ENCODE measurements around the gene FRMD3.

Gene FRMD3

DNA sequence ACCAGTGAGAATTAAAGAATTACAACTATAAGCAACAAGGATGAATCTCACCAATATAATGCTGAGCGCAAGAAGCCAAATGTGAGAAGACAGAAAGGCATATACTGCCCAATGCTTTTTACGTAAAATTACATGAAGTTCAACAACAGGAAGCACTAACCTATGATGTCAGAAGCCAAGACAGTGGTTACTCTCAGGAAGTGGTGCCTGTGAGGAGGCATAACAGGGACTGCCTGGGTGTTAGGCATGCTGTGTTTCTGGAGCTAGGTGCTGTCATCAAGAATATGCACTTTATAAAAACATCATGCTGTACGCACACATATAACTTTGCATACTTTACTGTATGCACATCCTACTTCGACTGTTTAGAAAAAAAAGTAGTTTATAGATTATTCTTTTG, 30.1 kb downstream of the FRMD3 start:
- H3K4me1 Mint-ChIP-seq (ENCODE audit: low read depth): peaks cover 11% of the 10 kb centered on the region
- no peaks in the 10 kb centered on the region for H3K27me3 Mint-ChIP-seq
- H3K4me3 Mint-ChIP-seq: no peak overlapping the region
- H3K36me3 Mint-ChIP-seq (ENCODE audit: low read depth): no peaks in the 10 kb centered on the region
- H3K9me3 Mint-ChIP-seq: no peaks in the 10 kb centered on the region
- H3K27ac Mint-ChIP-seq: no peak overlapping the region

DNA sequence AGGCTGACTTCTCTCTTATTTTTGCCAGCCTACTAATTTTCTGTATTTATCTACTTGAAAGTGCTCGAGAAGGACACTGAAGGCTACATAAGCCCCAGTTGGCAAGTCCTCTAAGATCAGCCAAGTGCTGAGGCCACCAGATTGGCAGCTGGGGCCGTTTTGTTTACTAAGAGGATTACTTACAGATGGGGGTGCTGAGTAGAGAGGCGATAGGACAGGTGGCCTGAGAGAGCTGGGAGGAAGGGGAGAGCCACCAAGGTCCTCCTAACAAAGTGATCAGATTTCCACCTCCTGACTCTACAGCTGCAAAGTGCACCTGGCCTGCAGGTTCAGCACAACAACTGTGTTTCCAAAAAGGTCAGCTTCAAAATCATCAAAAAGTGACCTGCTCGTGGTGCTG, 32.9 kb downstream of the FRMD3 start:
- H3K4me3 Mint-ChIP-seq: no peak overlapping the region
- no peaks in the 10 kb centered on the region for H3K9me3 Mint-ChIP-seq
- H3K27ac Mint-ChIP-seq: no peak overlapping the region
- H3K4me1 Mint-ChIP-seq (ENCODE audit: low read depth): peaks cover 11% of the 10 kb centered on the region
- H3K27me3 Mint-ChIP-seq: no peaks in the 10 kb centered on the region
- H3K36me3 Mint-ChIP-seq (ENCODE audit: low read depth): no peaks in the 10 kb centered on the region

DNA sequence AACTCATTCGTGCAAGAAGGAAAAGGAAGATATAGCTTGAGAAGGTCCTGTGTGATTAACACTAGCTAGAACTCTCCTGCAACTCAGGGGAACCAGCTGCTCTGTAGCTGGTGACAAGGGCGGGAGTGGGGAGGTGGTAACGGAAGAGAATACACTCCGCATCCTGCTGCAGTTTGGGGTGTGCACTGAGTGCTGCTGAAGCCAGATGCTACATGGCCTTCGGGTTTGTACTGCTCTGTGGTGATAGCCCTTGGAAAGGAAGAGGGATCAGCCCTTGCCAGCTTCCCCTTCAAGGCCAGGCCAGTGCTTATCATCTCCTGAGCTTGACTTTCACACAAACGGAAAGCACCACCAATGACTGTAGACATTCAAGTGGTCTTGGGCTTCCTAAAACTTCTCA, 34.3 kb downstream of the FRMD3 start:
- Mint-ChIP-seq H3K9me3 (no peaks in the 10 kb centered on the region), H3K4me1 (ENCODE audit: low read depth) (peaks cover 10% of the 10 kb centered on the region), H3K27ac (no peak overlapping the region), H3K36me3 (ENCODE audit: low read depth) (no peaks in the 10 kb centered on the region), H3K4me3 (no peak overlapping the region), H3K27me3 (no peaks in the 10 kb centered on the region)

DNA sequence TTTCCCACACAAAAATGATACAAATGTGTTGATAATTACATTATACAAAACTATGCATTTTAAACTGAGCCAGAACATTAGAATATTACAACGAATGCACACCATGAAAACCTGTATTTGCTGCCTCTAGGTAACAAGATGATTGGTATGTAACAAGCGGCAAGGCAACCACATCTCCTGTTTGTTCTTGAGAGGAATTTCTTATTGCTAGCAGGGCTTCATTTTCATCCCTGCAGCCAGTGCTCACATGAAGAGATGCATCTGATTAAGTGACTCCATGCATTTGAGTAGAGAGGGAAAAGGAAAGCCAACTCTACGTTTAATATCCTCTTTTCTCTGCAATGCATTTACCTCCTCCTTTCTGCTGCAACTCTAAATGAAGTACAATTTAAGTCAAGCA, 36.6 kb downstream of the FRMD3 start:
- H3K27me3 Mint-ChIP-seq: no peaks in the 10 kb centered on the region
- no peaks in the 10 kb centered on the region for H3K9me3 Mint-ChIP-seq
- H3K4me3 Mint-ChIP-seq: no peak overlapping the region
- no peaks in the 10 kb centered on the region for H3K4me1 Mint-ChIP-seq (ENCODE audit: low read depth)
- no peak overlapping the region for H3K27ac Mint-ChIP-seq
- H3K36me3 Mint-ChIP-seq (ENCODE audit: low read depth): no peaks in the 10 kb centered on the region

- Mint-ChIP-seq H3K27ac (no peak overlapping the region), H3K4me1 (ENCODE audit: low read depth) (no peaks in the 10 kb centered on the region), H3K27me3 (no peaks in the 10 kb centered on the region), H3K9me3 (no peaks in the 10 kb centered on the region), H3K4me3 (no peak overlapping the region), H3K36me3 (ENCODE audit: low read depth) (no peaks in the 10 kb centered on the region)
Measured at GRCh38 chr9:83497441-83497840, 40.8 kb downstream of the FRMD3 start.

- Mint-ChIP-seq H3K4me3 (no peak overlapping the region), H3K4me1 (ENCODE audit: low read depth) (no peaks in the 10 kb centered on the region), H3K9me3 (no peaks in the 10 kb centered on the region), H3K27ac (no peak overlapping the region), H3K36me3 (ENCODE audit: low read depth) (no peaks in the 10 kb centered on the region), H3K27me3 (no peaks in the 10 kb centered on the region)
Measured at GRCh38 chr9:83491995-83492394, 46.2 kb downstream of the FRMD3 start.

DNA sequence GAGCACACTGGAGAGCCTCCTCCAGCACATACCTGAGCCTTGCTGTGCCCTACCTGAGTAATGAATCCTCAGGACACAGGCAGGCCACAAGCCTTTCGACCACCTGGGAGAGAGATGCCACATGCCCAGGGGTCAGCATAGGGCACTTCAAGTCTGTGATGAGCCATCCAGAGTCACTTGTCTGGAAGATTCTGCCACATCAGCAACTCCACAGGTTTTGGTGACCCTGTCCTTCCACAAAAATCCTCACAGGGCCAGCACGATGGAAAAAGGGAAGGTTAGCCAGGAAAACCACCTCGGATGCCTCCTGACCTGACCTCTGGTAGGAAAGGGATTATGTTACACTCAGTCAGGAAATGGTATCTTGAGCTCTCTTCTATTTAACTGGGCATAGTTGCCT, 46.8 kb downstream of the FRMD3 start:
- Mint-ChIP-seq H3K36me3 (ENCODE audit: low read depth) (no peaks in the 10 kb centered on the region), H3K9me3 (no peaks in the 10 kb centered on the region), H3K4me3 (no peak overlapping the region), H3K4me1 (ENCODE audit: low read depth) (no peaks in the 10 kb centered on the region), H3K27ac (no peak overlapping the region), H3K27me3 (no peaks in the 10 kb centered on the region)

GRCh38 chr9:83489961-83490360, 48.2 kb downstream of the FRMD3 start:
- Mint-ChIP-seq H3K36me3 (ENCODE audit: low read depth) (no peaks in the 10 kb centered on the region), H3K9me3 (no peaks in the 10 kb centered on the region), H3K27ac (no peak overlapping the region), H3K4me1 (ENCODE audit: low read depth) (no peaks in the 10 kb centered on the region), H3K27me3 (no peaks in the 10 kb centered on the region), H3K4me3 (no peak overlapping the region)

GRCh38 chr9:83484990-83485389, 53.2 kb downstream of the FRMD3 start:
- peaks cover 7% of the 10 kb centered on the region for H3K9me3 Mint-ChIP-seq
- no peak overlapping the region for H3K27ac Mint-ChIP-seq
- no peaks in the 10 kb centered on the region for H3K27me3 Mint-ChIP-seq
- H3K36me3 Mint-ChIP-seq (ENCODE audit: low read depth): no peaks in the 10 kb centered on the region
- no peak overlapping the region for H3K4me3 Mint-ChIP-seq
- no peaks in the 10 kb centered on the region for H3K4me1 Mint-ChIP-seq (ENCODE audit: low read depth)

- H3K27ac Mint-ChIP-seq: no peak overlapping the region
- no peaks in the 10 kb centered on the region for H3K4me1 Mint-ChIP-seq (ENCODE audit: low read depth)
- no peaks in the 10 kb centered on the region for H3K27me3 Mint-ChIP-seq
- H3K36me3 Mint-ChIP-seq (ENCODE audit: low read depth): no peaks in the 10 kb centered on the region
- H3K4me3 Mint-ChIP-seq: no peak overlapping the region
- peaks cover 7% of the 10 kb centered on the region for H3K9me3 Mint-ChIP-seq
Measured at GRCh38 chr9:83483223-83483622, 55.0 kb downstream of the FRMD3 start.

DNA sequence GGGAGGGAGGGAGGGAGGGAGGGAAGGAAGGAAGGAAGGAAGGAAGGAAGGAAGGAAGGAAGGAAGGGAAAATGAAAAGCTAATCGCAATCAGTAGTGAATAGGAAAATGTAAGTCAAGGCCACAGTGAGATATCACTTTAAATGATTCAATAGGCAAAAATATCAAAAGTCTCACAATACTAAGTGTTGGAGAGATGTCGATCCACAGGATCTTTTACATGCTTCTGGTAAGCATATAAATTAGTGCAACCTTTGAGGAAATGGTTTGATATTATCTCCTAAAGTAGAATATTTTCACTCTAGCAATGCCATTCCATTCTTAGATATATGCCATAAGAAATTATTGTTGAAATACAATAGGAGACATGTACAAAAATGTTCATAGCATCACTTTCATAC, 58.4 kb downstream of the FRMD3 start:
- Mint-ChIP-seq H3K9me3 (peaks cover 13% of the 10 kb centered on the region), H3K27me3 (no peaks in the 10 kb centered on the region), H3K27ac (no peak overlapping the region), H3K4me1 (ENCODE audit: low read depth) (no peaks in the 10 kb centered on the region), H3K36me3 (ENCODE audit: low read depth) (peaks cover 4% of the 10 kb centered on the region), H3K4me3 (no peak overlapping the region)

GRCh38 chr9:83477571-83477970, 60.6 kb downstream of the FRMD3 start:
- no peak overlapping the region for H3K27ac Mint-ChIP-seq
- peaks cover 13% of the 10 kb centered on the region for H3K9me3 Mint-ChIP-seq
- peaks cover 19% of the 10 kb centered on the region for H3K4me1 Mint-ChIP-seq (ENCODE audit: low read depth)
- H3K36me3 Mint-ChIP-seq (ENCODE audit: low read depth): peaks cover 4% of the 10 kb centered on the region
- H3K27me3 Mint-ChIP-seq: no peaks in the 10 kb centered on the region
- H3K4me3 Mint-ChIP-seq: no peak overlapping the region

DNA sequence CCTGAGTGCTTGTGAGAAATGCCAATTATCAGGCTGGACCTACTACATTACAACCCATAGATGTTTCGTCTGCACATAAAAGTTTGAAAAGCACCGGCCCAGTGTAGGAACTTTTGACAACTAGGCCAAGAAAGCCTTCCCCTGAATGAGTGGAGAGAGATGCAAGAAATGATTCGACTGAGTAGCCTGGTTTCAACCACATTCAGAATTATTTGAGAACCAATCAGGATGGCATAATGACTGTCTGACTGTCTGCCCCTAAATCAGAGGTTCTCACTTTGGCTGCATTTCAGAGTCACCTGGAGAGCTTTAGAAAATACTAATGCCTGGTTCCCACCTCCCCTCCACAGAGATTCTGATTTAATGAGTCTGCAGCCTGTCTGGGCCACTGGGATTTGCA, 61.1 kb downstream of the FRMD3 start:
- Mint-ChIP-seq H3K4me1 (ENCODE audit: low read depth) (peaks cover 23% of the 10 kb centered on the region), H3K4me3 (no peak overlapping the region), H3K36me3 (ENCODE audit: low read depth) (peaks cover 4% of the 10 kb centered on the region), H3K27ac (no peak overlapping the region), H3K27me3 (no peaks in the 10 kb centered on the region), H3K9me3 (peaks cover 13% of the 10 kb centered on the region)

GRCh38 chr9:83476513-83476912, 61.7 kb downstream of the FRMD3 start:
- Mint-ChIP-seq H3K4me1 (ENCODE audit: low read depth) (peaks cover 27% of the 10 kb centered on the region), H3K27ac (no peak overlapping the region), H3K9me3 (peaks cover 13% of the 10 kb centered on the region), H3K36me3 (ENCODE audit: low read depth) (peaks cover 4% of the 10 kb centered on the region), H3K27me3 (no peaks in the 10 kb centered on the region), H3K4me3 (no peak overlapping the region)

DNA sequence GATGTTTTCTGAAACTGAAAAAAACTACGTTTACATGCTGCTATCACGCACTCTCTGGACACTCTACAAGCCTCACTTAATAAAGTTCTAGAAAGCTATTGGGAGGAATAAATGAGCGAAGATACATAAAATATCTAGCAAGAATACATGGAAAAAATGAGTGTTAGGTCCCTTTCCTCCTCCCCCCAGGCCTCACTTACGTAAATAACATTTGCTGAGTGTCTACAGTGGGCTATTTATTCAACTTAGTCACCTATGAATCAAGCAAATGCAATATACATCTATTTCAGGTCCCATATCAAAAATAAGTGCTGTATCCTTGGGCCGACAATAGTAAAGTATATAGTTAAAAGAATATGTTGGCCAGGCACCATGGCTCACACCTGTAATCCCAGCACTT, 62.5 kb downstream of the FRMD3 start:
- peaks cover 7% of the 10 kb centered on the region for H3K9me3 Mint-ChIP-seq
- no peak overlapping the region for H3K27ac Mint-ChIP-seq
- peaks cover 27% of the 10 kb centered on the region for H3K4me1 Mint-ChIP-seq (ENCODE audit: low read depth)
- H3K27me3 Mint-ChIP-seq: no peaks in the 10 kb centered on the region
- no peak overlapping the region for H3K4me3 Mint-ChIP-seq
- peaks cover 4% of the 10 kb centered on the region for H3K36me3 Mint-ChIP-seq (ENCODE audit: low read depth)

DNA sequence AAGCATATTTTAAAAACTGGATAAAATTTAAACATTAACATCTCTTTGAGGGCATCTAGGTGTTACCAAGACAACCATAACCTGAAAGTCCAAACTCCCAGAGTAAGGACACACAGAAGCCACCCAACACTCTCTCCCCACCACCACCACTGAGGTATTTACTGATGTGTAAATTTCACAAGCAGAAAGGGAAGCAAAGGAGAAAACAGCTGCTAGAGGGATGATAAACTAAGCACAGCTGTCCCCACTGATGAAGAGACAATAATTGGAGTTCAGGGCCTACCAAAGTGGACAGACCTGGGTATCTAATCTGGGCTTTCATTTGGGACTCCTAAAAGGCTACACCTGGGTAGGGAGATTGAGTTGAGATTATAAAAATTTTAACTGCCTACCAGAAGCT, 63.6 kb downstream of the FRMD3 start:
- H3K9me3 Mint-ChIP-seq: peaks cover 7% of the 10 kb centered on the region

More for the DNA sequence above, 63.6 kb downstream of the FRMD3 start:
- Mint-ChIP-seq H3K27me3 (no peaks in the 10 kb centered on the region), H3K36me3 (ENCODE audit: low read depth) (peaks cover 4% of the 10 kb centered on the region), H3K27ac (no peak overlapping the region), H3K4me3 (no peak overlapping the region), H3K4me1 (ENCODE audit: low read depth) (peaks cover 27% of the 10 kb centered on the region)
